Measurements from ENCODE around the gene CCDC43. TPM values are rescaled to one million over a fixed set of nuclear protein-coding genes. Genes with fewer than 3 reads are reported as not detected.

The CCDC43 gene
- total RNA-seq, 1 experiment from 2014 or later: 34.3 TPM

GRCh38 chr17:44646280-44646679, 43.3 kb downstream of the CCDC43 start:
- Histone ChIP-seq H3K9me3 (ENCODE audit: control insufficient read depth, low read depth, low read length) (no peaks in the 10 kb centered on the region), H3K56ac (ENCODE audit: insufficient read length, low read depth, low read length) (no peak overlapping the region), H3K4me2 (ENCODE audit: insufficient read depth, insufficient read length, low read length) (no peak overlapping the region), H2AFZ (ENCODE audit: low read length) (no peak overlapping the region), H3K27me3 (ENCODE audit: insufficient read depth, low read length) (no peaks in the 10 kb centered on the region), H3K18ac (ENCODE audit: insufficient read length, low read depth, low read length) (no peak overlapping the region), H2AK5ac (ENCODE audit: insufficient read length, low read length) (no peak overlapping the region), H3K4ac (ENCODE audit: low read depth, low read length) (no peak overlapping the region), H2BK120ac (ENCODE audit: low read depth, low read length, poor library complexity, severe bottlenecking) (no peak overlapping the region), H4K8ac (replicated peaks; ENCODE audit: insufficient read length, low read depth, low read length) (no peak overlapping the region), H3K4me1 (ENCODE audit: insufficient read depth, low read length) (no peaks in the 10 kb centered on the region), H3K27ac (ENCODE audit: insufficient read length, low read depth, low read length) (no peak overlapping the region), H4K91ac (ENCODE audit: insufficient read length, low read depth, low read length) (no peak overlapping the region), H4K20me1 (ENCODE audit: control insufficient read depth, insufficient read depth, insufficient read length) (no peaks in the 10 kb centered on the region), H3K79me1 (ENCODE audit: insufficient read depth, low read depth, low read length, poor library complexity, severe bottlenecking) (no peaks in the 10 kb centered on the region), H2BK12ac (ENCODE audit: insufficient read length, low read depth, low read length) (no peak overlapping the region), H3T11ph (ENCODE audit: low read length) (no peak overlapping the region), H3K14ac (ENCODE audit: insufficient read depth, low read length) (no peak overlapping the region), H2BK20ac (ENCODE audit: low read depth, low read length, poor library complexity, severe bottlenecking) (no peak overlapping the region), H3K23me2 (ENCODE audit: insufficient read length, low read depth, low read length, poor library complexity, severe bottlenecking) (no peaks in the 10 kb centered on the region), H2BK15ac (ENCODE audit: low read depth, low read length) (no peak overlapping the region), H3K23ac (ENCODE audit: insufficient read length, low read depth, low read length) (no peak overlapping the region), H3K9ac (ENCODE audit: extremely low read depth, insufficient read length, low read length) (no peak overlapping the region), H3K79me2 (ENCODE audit: insufficient read depth, low read length) (no peaks in the 10 kb centered on the region), H2BK5ac (ENCODE audit: insufficient read length, low read length) (no peak overlapping the region), H4K5ac (ENCODE audit: insufficient read length, low read depth, low read length) (no peak overlapping the region)
- no peak overlapping the region for H3K27ac Mint-ChIP-seq
- no CpG with 5 or more reads among the region's 4 CpGs for WGBS (ENCODE audit: extremely low coverage, insufficient read length, low lambda C conversion rate)
- H3K9me3 Mint-ChIP-seq: no peaks in the 10 kb centered on the region
- H3K4me3 Mint-ChIP-seq: no peak overlapping the region
- no peaks in the 10 kb centered on the region for H3K4me1 Mint-ChIP-seq
- TF ChIP-seq CTCF (conservative IDR thresholded peaks at IDR 0.05): no peak
- no peak for DNase-seq
- H3K36me3 Mint-ChIP-seq (ENCODE audit: insufficient read depth in 1 of 3, low read depth in 3 of 3): no peaks in the 10 kb centered on the region
- peaks cover 39% of the 10 kb centered on the region for H3K27me3 Mint-ChIP-seq (ENCODE audit: low read depth)

Measured in H9 (cell line).